NK-92 (cell line): ENCODE results near the gene PIK3R3.

Source experiments
- DNase-seq: peaks from one replicate; lab custom pipeline; 2025; ENCODE audit not compliant: unreplicated experiment; lab: John Stamatoyannopoulos, UW

The PIK3R3 gene

GRCh38 chr1:46158312-46159281 lies 26.2 kb upstream of the PIK3R3 start:
- no peak for DNase-seq

GRCh38 chr1:46157916-46158311 lies 25.5 kb upstream of the PIK3R3 start:
- DNase-seq = no peak

DNA sequence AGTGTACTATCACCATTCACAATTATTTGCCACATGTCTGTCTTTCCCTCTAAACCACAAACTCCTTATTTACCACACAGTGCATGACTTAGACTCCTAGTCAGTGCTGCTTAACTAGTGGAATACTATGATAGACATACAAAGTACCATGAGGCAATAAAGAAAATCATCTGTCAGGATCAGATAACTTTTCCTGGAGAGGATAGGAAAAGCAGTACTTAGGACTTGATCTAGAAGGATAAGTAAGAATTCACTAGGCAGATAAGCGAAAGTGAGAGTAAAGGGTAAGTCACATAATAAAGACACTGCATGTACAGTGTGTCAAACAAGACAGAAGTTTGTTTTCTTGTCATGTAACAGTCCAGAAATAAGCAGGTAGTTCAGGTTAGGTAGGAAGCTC lies 21.3 kb upstream of the PIK3R3 start:
- DNase-seq = no peak

DNA sequence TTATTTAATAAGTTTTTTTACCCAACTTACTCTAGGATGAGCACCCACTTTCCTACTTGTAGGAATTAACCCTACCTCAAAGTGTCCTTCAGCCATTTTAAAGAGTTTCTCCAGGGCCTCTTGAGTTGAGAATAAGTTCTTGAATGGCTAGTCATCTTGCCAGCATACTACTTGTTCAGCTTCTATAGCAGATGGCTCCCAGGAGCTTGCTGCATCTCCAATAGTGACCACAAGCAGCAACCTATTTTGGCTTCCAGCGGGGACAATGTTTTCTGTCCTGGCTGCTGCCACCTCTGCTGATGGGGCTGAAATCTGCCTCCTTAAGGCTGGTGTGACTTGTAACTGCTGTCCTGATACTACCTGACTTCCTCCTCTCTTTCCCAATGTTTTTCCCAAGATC lies 20.8 kb upstream of the PIK3R3 start:
- no peak for DNase-seq

GRCh38 chr1:46152016-46152415 lies 19.6 kb upstream of the PIK3R3 start:
- DNase-seq = no peak

DNA sequence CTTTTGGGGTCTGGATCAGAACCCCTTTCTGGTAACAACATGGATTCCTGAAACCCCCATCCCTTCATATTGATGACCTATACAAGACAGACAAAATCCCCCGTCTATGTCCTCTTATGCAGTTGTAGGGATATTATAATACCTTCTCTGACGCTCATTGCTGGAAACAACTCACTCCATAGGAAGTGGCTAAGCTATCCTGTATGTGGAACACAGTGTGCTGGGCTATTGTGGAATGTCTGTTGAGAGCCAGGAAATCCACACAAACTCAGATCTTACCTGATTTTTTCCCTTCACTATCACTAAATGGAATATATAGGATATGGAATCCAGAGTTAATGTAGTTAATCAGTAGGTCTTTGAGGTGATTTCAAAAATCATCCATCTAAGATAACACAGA lies 17.7 kb upstream of the PIK3R3 start:
- no peak for DNase-seq

- DNase-seq = no peak
Observed at GRCh38 chr1:46148318-46148717, 15.9 kb upstream of the PIK3R3 start.

DNA sequence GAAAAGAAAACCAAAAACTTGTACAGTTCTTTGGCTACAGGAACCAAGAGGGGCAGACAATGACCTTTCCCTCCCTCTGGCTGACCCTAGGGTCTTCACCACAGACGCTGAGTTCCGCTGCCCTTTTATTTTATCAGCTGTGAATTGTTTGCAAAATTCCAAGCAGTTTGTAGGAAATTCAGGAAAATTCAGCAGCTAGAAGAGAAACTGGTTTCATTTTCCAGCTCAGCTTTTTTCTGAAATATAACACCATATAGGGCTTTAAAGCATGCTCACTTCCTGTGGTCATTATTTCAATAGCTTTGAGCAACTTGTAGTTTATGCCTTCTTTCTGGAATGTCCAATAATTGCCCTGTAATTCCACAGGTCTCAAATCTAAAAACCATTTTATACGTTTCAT lies 5.5 kb upstream of the PIK3R3 start:
- DNase-seq = no peak

- no peak for DNase-seq
Observed at GRCh38 chr1:46136711-46137110, 4.3 kb upstream of the PIK3R3 start.

GRCh38 chr1:46134660-46135331 lies 2.4 kb upstream of the PIK3R3 start:
- DNase-seq = no peak

GRCh38 chr1:46133781-46134350 lies 1.4 kb upstream of the PIK3R3 start:
- DNase-seq = no peak

DNA sequence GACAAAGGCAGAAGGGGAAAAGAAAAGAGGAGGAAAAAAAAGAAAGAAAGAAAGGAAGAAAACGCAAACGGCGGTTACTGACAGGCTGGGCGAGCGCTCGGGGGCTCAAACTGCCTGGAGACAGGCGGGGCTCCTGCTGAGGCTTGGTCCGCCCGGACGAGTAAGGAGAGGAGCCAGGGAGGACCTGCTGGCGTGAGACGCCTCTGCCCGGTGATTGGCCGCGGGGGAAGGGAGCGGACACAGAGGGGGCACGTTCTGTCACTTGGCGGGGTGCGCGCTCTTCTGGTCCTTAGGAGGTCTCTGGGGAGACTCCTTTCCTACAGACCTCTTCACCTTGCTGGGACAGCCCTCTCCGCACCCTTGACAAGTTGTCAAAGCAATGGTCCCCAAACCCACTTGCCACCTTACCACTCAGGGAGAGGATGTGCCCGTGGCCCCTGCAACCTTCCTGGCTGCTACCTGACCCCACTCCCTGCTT lies 791 bp upstream of the PIK3R3 start:
- DNase-seq = no peak

DNA sequence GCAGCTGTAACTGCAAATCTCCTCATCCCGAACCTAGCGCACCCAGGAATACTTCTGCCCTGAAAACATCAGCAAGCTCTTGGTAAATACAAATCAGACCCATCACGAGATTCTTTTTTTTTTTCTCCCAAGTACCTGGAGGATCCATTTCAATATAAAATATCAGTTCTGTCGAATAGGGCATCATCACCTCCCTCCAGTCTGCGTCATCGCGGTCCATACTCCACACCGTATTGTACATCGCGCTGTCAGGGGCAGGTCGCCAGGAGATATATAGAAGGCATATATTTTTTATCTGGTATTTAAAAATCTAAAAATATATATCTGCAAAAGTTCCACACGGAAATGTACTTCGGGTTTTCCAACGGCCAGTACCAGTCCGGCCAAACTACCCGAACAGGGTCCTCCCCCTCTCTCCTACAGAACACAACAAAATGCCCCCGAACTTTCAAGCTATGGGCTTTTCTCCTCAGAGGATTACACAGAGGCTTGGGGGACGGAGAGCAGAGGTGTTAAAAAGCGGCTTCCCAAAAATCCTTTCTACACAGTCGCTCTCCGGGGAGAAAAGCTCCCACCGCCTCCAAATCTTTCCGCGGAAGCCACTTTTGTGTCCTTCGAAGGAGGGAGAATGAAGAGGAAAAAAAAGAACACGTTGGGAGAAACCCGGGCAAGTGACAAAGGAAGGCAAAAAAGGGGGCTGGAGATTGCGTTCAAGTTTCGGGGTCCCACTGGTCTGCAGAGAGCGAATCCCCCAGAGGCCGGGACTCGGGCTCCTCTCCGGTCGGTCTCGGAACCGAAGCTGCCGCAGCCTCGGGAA lies 509 bp downstream of the PIK3R3 start:
- no peak for DNase-seq

GRCh38 chr1:46131093-46131492 lies 1.3 kb downstream of the PIK3R3 start:
- no peak for DNase-seq

GRCh38 chr1:46130606-46131005 lies 1.8 kb downstream of the PIK3R3 start:
- DNase-seq = no peak

DNA sequence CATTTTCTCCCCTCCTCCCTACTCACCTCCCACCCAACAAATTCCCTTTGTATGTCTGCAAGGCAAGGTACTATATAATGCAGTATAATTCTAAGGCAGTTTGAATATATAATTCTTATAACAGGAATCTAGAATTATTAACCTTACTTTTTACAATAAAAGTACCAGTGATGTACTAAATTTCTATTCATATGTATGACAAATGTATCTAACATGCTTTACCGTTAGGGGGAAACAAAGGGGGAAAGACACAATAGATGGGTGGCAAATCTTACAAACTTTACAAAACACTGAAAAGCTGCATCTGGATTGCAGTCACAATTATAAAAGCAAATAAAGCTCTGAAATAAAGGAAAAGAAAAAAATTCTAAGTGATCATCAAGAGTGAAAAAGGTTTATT lies 2.3 kb downstream of the PIK3R3 start:
- no peak for DNase-seq

- no peak for DNase-seq
Observed at GRCh38 chr1:46128344-46128743, 4.1 kb downstream of the PIK3R3 start.

DNA sequence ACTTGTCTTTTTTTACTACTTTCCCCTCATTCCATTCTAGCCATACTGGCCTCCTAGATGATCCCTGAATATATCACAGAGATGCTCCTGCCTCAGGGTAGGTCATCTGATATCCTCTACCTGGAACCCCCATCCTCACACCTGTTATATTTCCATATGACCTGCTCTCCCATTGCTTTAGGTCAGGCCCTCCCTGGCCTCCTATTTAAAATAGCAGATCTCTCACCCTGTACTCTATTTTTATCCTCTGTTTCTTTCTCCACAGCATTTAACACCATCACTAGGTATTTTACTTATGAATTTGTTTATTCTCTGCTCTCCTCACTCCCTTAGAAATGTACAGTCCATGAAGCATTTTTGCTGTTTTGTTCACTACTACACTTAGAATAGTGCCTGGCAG lies 13.6 kb downstream of the PIK3R3 start:
- no peak for DNase-seq

- DNase-seq = no peak
Observed at GRCh38 chr1:46117810-46118494, 14.5 kb downstream of the PIK3R3 start.

DNA sequence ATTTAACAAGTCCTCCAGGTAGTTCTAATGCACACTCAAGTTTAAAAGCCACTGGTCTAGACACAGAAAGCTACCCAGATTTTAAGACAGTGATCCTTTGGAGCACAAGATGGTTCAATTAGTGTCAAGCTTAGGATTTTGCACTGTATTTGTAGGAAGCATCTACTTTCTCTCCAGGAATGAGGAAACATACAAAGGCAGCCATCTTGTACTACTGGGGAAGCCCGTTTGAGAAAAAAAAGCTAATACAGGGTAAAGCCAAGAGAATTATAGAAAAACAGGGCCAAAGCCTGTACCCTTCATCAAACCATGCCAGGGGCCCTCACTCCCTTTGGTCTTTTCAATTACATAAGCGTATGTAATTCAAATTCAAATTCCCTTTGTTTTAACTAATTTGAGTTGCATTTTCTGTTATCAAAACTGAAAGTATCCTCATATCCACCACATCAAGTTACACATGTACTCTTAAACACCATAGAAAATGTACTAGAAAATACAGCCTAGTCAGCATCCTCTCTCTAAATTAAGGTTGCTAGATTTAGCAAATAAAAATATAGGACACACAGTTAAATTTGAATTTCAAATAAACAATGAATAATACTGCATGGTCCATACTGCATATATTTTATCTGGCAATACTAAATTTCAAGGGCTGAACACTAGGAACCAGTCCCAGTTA lies 17.4 kb downstream of the PIK3R3 start:
- no peak for DNase-seq
